Epithelial cell of proximal tubule (primary cell): ENCODE measurements around the gene GRIA4. TPM values are rescaled to one million over a fixed set of nuclear protein-coding genes. Genes with fewer than 3 reads are reported as not detected.

Source experiments
- DNase-seq: peaks from one replicate; pipeline ENCODE4 v3.0.0-alpha.2; 2011; ENCODE audit warnings: low read depth
- H3K4me3 ChIP-seq: 2 replicates; pipeline ENCODE4 v1.5.1; 2011; ENCODE audit warnings: low read depth, mild to moderate bottlenecking, low read length
- CTCF ChIP-seq: conservative IDR thresholded peaks from 2 replicates; pipeline ENCODE4 v1.5.1; 2012; ENCODE audit warnings: low read depth, mild to moderate bottlenecking, low read length
- total RNA-seq: library from RNA; depleted of rRNA; stranded (reverse); fragments of >200 nt; gene quantifications from 2 replicates; pipeline ENCODE4 v1.2.3, GENCODE V29; 2015

GRIA4 gene
- total RNA-seq, 1 donor from 2014 or later, result 0.69 TPM

GRCh38 chr11:105705786-105706530 is 96.1 kb downstream of the GRIA4 start:
- no peak for DNase-seq
- TF ChIP-seq CTCF, result no peak
- no peak overlapping the region for H3K4me3 ChIP-seq

- TF ChIP-seq CTCF, result no peak
- no peak overlapping the region for H3K4me3 ChIP-seq
- no peak for DNase-seq
Observed at GRCh38 chr11:105713106-105713505, 103.2 kb downstream of the GRIA4 start.

- TF ChIP-seq CTCF, result no peak
- no peak overlapping the region for H3K4me3 ChIP-seq
- DNase-seq, result no peak
Observed at GRCh38 chr11:105713696-105714095, 103.8 kb downstream of the GRIA4 start.

GRCh38 chr11:105718641-105719040 is 108.8 kb downstream of the GRIA4 start:
- DNase-seq, result peak; percentile 100
- no peak for TF ChIP-seq CTCF

GRCh38 chr11:105719073-105719822 is 109.4 kb downstream of the GRIA4 start:
- DNase-seq, result peak; percentile 91
- TF ChIP-seq CTCF, result no peak
- H3K4me3 ChIP-seq, result peak overlapping the region; percentile 20

More at GRCh38 chr11:105718641-105719040, 108.8 kb downstream of the GRIA4 start:
- peak overlapping the region; percentile 20 for H3K4me3 ChIP-seq

GRCh38 chr11:105720096-105720495 is 110.2 kb downstream of the GRIA4 start:
- H3K4me3 ChIP-seq, result no peak overlapping the region
- TF ChIP-seq CTCF, result no peak

More at GRCh38 chr11:105720096-105720495, 110.2 kb downstream of the GRIA4 start:
- no peak for DNase-seq
